Measurements from ENCODE around the gene SRPX. TPM values are rescaled to one million over a fixed set of nuclear protein-coding genes. Genes with fewer than 3 reads are reported as not detected.

Gene SRPX
- total RNA-seq, 2 experiments from 2014 or later, result not detected

- H3K79me2 ChIP-seq (ENCODE audit: insufficient read depth, low read depth, low read length), result no peaks in the 10 kb centered on the region
- no peak overlapping the region for H3K27ac ChIP-seq (ENCODE audit: low read depth, low read length, poor library complexity, severe bottlenecking)
- no peaks in the 10 kb centered on the region for H3K9me2 ChIP-seq (ENCODE audit: insufficient read depth, low read length)
- H2AFZ ChIP-seq (ENCODE audit: low read length), result no peak overlapping the region
- no peaks in the 10 kb centered on the region for H3K36me3 ChIP-seq (ENCODE audit: insufficient read depth, low read length)
- no peaks in the 10 kb centered on the region for H3K9me3 ChIP-seq (ENCODE audit: low read length)
- H3K4me3 ChIP-seq (ENCODE audit: low read depth, low read length, poor library complexity, severe bottlenecking), result no peak overlapping the region
- no peak overlapping the region for H3K4me2 ChIP-seq (ENCODE audit: low read length)
- intact Hi-C loops (cut with micrococcal nuclease; ENCODE audit: unreplicated experiment), result no loop called here
- BruUV-seq (replicated peaks), result no TSS peak
- no peaks in the 10 kb centered on the region for H3K4me1 ChIP-seq (ENCODE audit: insufficient read depth, low read length, poor library complexity, severe bottlenecking)
- no peaks in the 10 kb centered on the region for H4K20me1 ChIP-seq (ENCODE audit: insufficient read depth, low read length)
- POLR2A ChIA-PET, result no interaction called here
- TF ChIP-seq EZH2phosphoT487 (IDR thresholded peaks at IDR 0.05; ENCODE audit: borderline replicate concordance, low read depth, low read length) (no peak), CTCF (conservative IDR thresholded peaks at IDR 0.05; ENCODE audit: low read length) (no peak)
- CTCF ChIA-PET (ENCODE audit: unreplicated experiment), result no interaction called here
- no peak for DNase-seq (ENCODE audit: low spot score)
Observed at GRCh38 chrX:38138157-38138891, 82.3 kb downstream of the SRPX start.

GRCh38 chrX:38129366-38129765, 91.3 kb downstream of the SRPX start:
- no peak overlapping the region for H3K27ac ChIP-seq (ENCODE audit: low read depth, low read length, poor library complexity, severe bottlenecking)
- H3K9me3 ChIP-seq (ENCODE audit: low read length), result no peaks in the 10 kb centered on the region
- no peaks in the 10 kb centered on the region for H3K4me1 ChIP-seq (ENCODE audit: insufficient read depth, low read length, poor library complexity, severe bottlenecking)
- no peaks in the 10 kb centered on the region for H3K36me3 ChIP-seq (ENCODE audit: insufficient read depth, low read length)
- ChIA-PET POLR2A (no interaction called here), CTCF (ENCODE audit: unreplicated experiment) (no interaction called here)
- H3K4me2 ChIP-seq (ENCODE audit: low read length), result no peak overlapping the region
- intact Hi-C loops (cut with micrococcal nuclease; ENCODE audit: unreplicated experiment), result no loop called here
- no TSS peak for BruUV-seq (replicated peaks)
- H3K79me2 ChIP-seq (ENCODE audit: insufficient read depth, low read depth, low read length), result no peaks in the 10 kb centered on the region
- H4K20me1 ChIP-seq (ENCODE audit: insufficient read depth, low read length), result no peaks in the 10 kb centered on the region
- H2AFZ ChIP-seq (ENCODE audit: low read length), result no peak overlapping the region
- no peak overlapping the region for H3K4me3 ChIP-seq (ENCODE audit: low read depth, low read length, poor library complexity, severe bottlenecking)
- no peak for TF ChIP-seq CTCF (conservative IDR thresholded peaks at IDR 0.05; ENCODE audit: low read length)
- DNase-seq (ENCODE audit: low spot score), result no peak
- no peaks in the 10 kb centered on the region for H3K9me2 ChIP-seq (ENCODE audit: insufficient read depth, low read length)

- intact Hi-C loops (cut with micrococcal nuclease; ENCODE audit: unreplicated experiment), result no loop called here
- no peaks in the 10 kb centered on the region for H3K36me3 ChIP-seq (ENCODE audit: insufficient read depth, low read length)
- no peaks in the 10 kb centered on the region for H3K79me2 ChIP-seq (ENCODE audit: insufficient read depth, low read depth, low read length)
- no peaks in the 10 kb centered on the region for H3K9me3 ChIP-seq (ENCODE audit: low read length)
- H3K27ac ChIP-seq (ENCODE audit: low read depth, low read length, poor library complexity, severe bottlenecking), result no peak overlapping the region
- BruUV-seq (replicated peaks), result no TSS peak
- H3K4me3 ChIP-seq (ENCODE audit: low read depth, low read length, poor library complexity, severe bottlenecking), result no peak overlapping the region
- H2AFZ ChIP-seq (ENCODE audit: low read length), result no peak overlapping the region
- no peak overlapping the region for H3K4me2 ChIP-seq (ENCODE audit: low read length)
- no peaks in the 10 kb centered on the region for H4K20me1 ChIP-seq (ENCODE audit: insufficient read depth, low read length)
- no peaks in the 10 kb centered on the region for H3K9me2 ChIP-seq (ENCODE audit: insufficient read depth, low read length)
- no peak for TF ChIP-seq CTCF (conservative IDR thresholded peaks at IDR 0.05; ENCODE audit: low read length)
- H3K4me1 ChIP-seq (ENCODE audit: insufficient read depth, low read length, poor library complexity, severe bottlenecking), result no peaks in the 10 kb centered on the region
- no peak for DNase-seq (ENCODE audit: low spot score)
- ChIA-PET POLR2A (no interaction called here), CTCF (ENCODE audit: unreplicated experiment) (no interaction called here)
Observed at GRCh38 chrX:38127961-38128360, 92.7 kb downstream of the SRPX start.
